ENCODE data around the gene NTRK1.
"Not testable (repeated sequence)": the region's sequence is repeated elsewhere in the genome, so short reads cannot be mapped to it uniquely, and the experiment has no call there.

NTRK1 gene

DNA sequence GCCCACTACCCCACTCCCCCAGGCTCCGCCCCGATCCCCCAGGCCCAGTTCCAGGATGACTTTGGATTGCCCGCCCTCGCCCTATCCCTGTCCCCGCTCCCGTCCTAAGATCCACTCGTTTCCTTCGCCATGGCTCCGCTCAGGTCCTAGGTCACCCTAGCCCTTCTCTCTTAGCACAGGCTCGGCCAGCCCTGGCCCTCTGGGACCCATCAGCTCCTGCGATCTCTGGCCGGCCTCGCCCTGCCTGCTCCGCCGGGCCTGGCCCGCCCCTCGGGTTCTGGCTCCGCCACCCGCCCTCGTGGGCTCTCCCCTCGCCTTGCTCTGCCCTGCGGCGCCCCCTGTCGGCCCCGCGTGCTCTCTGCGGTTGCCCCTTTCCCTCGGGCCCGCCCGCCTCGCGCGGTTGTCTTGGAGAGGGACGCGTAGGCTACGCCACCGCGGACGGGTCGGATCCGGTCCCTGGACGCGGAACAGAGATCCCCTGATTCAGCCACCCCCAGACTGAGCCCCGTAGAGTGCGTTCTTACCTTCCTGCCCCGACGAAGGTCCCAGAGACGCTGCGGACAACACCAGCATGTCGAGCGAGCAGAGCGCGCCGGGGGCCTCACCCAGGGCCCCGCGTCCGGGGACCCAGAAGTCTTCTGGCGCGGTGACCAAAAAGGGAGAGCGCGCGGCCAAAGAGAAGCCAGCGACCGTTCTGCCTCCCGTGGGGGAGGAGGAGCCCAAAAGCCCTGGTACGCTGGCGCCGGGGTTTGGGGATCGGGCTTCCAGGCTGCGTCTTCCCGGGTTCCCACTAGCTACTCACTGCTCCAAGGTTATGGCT lies 59.8 kb downstream of the NTRK1 start, which contains the start of gene LRRC71:
LRRC71 (plus strand) TSS at position 400 of the 820 bp plus-strand sequence; CDS start at position 572, 172 bp downstream.
- peak; percentile 27 for DNase-seq

DNA sequence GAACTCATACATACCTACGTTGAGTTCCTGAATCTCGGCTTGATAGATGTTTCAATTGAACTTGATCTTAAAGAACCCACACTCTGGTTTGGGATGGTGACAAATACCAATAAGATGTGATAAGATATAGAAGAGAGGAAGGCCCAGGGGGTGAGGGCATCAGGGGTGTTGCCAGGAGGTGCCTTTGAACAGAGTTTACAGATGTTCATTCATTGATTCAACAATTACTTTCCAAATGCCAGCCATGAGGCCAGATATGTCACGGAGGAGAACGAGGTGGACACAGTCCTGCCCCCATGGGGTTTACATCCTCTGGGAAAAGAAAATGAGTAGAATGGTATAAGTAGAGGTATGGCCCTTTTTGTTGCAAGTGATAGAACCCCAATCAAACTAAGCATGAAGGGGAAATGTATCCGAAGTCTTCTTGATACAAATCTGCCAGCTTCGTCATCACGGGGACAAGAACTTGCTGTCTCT lies 60.4 kb downstream of the NTRK1 start:
- DNase-seq = no peak

DNA sequence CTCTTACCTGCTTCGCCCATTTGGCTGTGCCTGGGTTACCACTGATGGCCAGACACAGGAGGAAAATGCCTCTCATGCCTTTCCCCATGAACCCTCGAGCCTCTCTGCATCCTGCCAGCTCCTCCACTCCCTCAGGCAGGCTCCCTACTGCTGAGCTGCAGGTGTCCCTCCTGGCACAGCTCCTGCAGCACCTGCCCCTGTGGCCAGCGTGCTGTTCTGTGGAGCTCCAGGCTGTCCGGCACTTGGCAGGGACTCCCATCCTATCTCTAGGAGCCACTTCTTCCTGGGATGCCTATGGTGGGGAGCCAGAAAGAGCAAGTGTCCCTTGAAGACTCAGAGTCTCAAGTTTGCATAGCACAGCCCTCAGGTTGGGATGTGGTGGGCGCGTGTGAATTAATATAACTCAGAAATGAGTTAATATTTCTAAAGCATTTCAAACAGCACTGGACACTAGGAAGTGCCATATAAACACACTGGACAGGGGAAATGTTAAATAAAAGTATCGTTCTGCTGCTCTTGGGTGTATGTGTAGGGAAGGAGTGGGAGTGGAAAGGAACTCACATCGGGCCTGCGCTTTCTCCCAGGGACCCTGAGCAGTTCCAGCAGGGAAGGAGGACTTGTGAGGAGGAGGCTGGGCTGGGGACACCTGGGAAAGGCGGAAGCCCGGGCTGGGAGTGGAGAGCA lies 62.5 kb downstream of the NTRK1 start:
- DNase-seq = no peak

DNA sequence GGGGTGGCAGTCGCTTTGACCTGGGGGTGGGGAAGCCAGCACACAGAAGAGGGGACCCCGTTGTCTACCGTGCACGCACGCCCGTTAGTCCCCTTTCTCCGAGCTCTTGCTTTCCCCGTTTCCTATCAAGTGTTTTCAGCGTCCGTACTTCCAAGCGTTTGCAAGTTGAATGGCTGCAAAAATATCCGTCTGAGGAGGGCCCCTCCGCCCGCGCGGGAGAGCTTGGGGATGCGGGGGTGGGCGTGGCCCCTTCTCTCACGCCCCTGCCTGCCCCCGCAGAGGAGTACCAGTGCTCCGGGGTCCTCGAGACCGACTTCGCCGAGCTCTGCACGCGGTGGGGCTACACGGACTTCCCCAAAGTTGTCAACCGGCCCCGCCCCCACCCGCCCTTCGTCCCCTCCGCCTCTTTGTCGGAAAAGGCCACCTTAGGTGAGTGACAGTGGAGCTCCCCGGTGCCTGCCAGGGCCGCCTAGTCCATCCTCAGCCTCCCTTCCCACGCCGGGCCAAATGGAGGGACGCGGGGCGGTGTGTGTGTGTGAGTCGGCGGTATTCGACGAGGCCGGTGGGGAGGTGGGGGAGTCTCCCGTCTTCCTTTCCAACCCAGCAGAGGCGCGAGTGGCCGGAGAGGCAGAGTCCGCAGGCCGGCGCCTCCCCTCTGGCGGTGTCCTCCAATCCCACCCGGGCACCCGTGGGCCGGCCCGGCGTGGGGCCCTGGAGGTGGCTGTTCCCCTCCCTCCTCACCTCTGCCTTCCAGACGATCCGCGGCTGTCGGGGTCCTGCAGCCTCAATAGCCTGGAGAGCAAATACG lies 63.2 kb downstream of the NTRK1 start:
- no peak for DNase-seq

DNA sequence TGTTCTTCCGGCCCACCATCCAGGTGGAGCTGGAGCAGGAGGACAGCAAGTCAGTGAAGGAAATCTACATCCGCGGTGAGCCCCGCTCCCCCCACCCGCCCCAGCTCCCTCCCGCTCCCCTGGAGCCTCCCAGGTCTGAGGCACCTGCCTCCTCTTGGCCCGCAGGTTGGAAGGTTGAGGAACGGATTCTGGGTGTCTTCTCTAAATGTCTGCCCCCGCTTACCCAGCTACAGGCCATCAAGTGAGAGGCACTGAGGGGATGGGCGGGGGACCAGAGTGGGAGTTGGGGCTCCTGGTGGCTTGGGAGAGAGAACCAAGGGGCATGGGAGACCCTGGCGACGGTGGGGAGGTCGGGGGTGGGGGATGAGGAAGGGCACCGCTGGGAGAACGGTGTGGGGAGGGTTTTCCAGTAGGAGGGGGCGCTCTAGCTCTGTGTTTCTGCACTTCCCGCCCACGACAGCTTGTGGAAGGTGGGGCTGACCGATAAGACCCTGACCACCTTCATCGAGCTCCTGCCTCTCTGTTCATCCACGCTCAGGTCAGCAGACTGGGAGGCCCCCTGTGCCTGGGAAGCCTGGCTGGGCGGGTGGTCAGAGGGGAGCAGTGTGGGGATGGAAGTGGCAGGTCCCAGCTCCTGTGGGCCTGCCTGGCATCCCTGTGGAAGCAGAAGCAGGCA lies 64.0 kb downstream of the NTRK1 start:
- DNase-seq = no peak

DNA sequence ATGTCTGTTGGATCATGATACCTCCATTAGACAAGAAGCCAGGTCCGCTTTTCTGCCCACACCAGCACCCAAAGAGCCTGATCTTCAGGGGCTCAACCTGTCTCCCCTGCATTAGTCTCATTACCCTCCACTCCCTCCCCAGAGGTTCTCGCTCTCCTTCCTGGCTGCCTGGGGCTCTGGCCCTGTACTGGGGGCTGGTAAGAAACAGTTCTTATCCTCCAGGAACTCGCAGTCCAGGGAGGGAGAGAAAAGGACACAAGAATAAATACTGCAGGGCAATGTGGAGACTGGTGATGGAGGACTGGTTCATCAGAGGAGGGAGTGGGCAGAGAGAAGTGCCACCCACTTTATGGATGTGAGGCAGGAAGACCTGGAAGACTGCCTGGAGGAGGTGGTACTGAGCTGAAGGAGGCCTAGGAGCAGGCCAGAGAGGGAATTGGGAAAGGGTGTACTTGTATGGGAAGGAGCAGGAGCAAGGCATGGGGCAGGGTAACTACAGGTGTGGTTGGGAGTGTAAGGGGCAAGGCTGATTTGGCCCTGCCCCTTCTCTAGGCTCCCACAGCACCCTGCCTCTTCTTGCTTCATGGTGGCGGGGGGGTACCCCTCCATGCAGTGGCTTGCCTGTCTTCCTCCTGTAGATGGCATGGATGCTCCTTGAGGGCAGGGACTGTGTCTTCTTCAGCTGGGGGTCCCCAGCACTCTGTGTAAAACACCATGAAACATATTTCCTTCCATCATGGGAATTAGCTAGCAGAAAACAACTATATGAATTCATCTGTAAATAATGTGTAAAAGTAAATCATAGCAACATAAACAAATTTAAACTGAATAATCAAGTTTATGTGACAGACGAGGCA lies 64.7 kb downstream of the NTRK1 start:
- DNase-seq = no peak

DNA sequence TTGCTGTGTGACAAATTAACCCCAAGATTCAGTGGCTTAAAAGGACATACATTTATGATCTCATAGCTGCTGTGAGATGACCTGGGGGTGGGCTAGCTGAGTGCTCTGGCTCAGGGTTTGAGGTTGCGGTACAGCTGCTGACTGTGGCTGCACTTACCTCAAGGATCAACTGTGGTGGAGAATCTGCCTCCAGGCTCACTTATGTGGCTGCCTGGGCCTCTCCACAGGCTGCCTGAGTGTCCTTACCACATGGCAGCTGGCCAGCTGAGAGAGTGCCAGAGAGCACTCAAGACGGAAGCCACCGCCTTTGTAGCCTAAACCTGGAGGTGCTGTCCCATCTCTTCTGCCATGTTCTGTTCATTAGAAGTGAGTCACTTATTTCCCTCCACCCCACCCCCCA lies 65.5 kb downstream of the NTRK1 start:
- peak; percentile 68 for DNase-seq

DNA sequence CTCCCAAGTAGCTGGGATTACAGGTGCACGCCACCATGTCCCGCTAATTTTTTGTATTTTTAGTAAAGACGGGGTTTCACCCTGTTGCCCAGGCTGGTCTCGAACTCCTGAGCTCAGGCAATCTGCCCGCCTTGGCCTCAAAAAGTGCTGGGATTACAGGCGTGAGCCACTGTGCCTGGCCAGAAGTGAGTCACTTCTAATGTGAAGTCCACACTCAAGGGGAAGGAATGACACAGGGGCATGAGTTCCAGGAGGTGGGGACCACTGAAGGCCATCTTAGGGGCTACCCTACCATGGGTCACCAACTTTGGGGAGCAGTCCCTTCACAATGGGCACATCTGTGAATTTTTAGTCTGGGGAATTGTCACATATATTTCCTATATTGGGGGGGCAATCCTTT lies 66.0 kb downstream of the NTRK1 start:
- not testable (repeated sequence) for DNase-seq

DNA sequence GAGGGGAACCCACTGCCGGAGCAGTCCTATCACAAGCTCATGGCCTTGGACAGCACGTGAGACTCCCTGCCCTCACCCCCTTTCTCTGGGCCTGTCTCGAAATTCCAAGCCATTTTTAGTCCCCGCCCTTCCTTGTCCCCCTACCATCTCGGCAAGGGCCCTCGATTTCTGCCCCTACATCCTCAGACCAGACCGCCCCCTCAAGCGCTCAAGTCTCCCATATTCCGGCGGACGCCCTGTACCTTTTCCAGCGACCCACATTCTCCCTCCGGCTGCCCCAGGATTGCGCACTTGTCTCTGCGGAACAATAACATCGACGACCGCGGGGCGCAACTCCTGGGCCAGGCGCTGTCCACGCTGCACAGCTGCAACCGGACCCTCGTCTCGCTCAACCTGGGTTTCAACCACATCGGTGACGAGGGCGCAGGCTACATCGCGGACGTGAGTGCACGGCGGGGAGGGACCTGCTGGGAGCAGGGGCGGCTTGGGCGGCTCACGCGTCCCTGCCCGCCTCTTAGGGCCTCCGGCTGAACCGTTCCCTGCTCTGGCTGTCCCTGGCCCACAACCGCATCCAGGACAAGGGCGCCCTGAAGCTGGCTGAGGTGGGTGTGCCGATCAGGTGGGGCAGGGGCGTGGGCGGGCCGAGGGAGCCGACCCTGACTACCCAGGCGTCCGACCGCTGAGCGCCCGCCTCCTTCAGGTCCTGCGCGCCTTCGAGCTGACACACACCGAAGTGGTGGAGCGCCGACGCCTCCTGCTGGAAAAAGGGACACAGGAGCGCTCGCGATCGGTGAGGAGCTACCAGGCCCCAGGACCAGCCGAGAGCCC lies 66.8 kb downstream of the NTRK1 start:
- DNase-seq = peak; percentile 47

DNA sequence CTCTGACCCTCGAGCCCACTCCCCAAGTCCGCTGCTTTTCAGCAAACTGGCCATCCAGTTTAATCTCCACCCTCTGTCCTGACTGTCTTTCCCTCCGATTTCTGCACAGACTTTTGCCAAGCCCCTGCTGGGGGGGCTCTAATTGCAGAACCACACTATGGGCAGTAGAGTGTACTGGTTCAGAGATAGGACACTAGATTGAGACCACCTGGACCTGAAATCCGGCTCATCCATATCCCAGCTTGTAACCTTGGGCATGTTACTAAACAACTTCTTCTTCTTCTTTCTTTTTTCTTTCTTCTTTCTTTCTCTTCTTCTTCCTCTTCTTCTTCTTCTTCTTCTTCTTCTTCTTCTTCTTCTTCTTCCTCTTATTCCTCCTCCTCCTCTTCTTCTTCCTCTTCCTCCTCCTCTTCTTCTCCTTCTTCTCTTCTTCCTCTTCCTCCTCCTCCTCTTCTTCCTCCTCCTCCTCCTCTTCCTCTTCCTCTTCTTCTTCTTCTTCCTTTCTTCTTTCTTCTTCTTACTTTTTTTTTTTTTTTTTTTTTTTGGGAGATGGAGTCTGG lies 67.5 kb downstream of the NTRK1 start:
- no peak for DNase-seq

DNA sequence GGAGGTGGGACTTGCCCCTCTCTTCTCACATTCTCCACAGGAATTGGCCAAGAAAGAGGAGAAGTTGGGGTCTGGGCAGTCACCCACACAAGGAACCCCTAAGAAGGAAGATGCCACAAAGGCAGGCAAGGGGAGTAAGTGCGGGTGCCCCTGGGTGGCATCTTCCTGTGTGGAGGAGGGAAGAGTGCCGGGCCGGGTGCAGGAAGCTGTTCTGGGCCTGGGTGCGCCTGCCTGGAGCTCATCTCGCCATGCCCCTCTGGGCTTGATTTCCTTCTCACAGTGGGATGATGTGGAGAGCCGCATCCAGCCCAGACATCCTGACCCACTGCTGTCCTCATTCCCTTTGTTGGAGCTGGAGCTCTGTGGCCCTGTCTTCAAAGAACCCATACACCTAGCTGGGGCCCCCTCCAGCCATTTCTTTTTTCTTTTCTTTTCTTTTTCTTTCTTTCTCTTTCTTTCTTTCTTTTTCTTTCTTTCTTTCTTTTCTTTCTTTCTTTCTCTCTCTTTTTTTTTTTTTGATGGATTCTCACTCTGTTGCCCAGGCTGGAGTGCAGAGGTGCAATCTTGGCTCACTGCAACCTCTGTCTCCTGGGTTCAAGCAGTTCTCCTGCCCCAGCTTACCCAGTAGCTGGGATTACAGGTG lies 69.1 kb downstream of the NTRK1 start:
- DNase-seq = no peak

DNA sequence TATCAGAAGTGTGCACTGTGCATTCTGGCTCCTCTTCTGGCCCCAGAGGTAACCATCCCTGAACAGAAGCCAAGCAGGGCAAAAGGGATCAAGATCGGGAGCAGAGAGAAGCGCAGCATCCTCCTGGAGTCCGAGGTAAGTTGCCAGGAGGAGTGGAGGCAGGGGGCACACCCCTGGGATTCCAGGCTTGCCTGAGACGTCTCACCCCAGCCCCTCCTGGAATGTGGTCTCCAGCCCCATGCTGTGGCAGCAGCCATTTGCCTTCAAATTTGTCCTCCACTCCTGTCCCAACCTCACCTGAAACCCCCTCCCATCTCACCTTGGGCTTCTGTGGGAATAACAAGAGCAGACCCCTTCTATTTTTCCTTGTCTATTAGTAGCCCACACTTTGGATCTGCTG lies 69.8 kb downstream of the NTRK1 start:
- DNase-seq = no peak

All from NCI-H2107 (cell line).